Uterine smooth muscle cell (primary cell): ENCODE results near the gene ADRA2B. TPM values are rescaled to one million over a fixed set of nuclear protein-coding genes. Genes with fewer than 3 reads are reported as not detected.

Experiments used
- total RNA-seq: library from RNA; depleted of rRNA; stranded (reverse); fragments of >200 nt; gene quantifications from 2 replicates; pipeline ENCODE4 v1.2.3, GENCODE V29; 2014

ADRA2B gene
- total RNA-seq: under 0.01 TPM in 1 of 2 replicates, not detected in the other

GRCh38 chr2:96116424-96116878 is at the start of gene ADRA2B:
Gene ADRA2B (minus strand): TSS chr2:96116571. CDS start chr2:96116149, 422 bp downstream.

GRCh38 chr2:96145036-96145847 is 28.9 kb upstream of the ADRA2B start, which contains the start of gene DUSP2:
Gene DUSP2 (minus strand): TSS chr2:96145440. CDS start chr2:96145354, 86 bp downstream.

GRCh38 chr2:96138179-96139145 is 22.1 kb upstream of the ADRA2B start, which contains the start of gene ASTL:
Gene ASTL (minus strand): TSS chr2:96138502. CDS start chr2:96138436, 66 bp downstream.

Other genes with a start within 250 kb of the ADRA2B start
- gene ANKRD36C, start 124.7 kb downstream of the ADRA2B start, total RNA-seq: 64.6 and 74.1 TPM in 2 replicates
- gene GPAT2, start 81.7 kb downstream of the ADRA2B start, total RNA-seq: 8.1 and 13.7 TPM in 2 replicates
- not detected in 2 replicates for gene ASTL, start 21.9 kb upstream of the ADRA2B start, total RNA-seq
- gene DUSP2, start 28.9 kb upstream of the ADRA2B start, total RNA-seq: 1.7 and 2.3 TPM in 2 replicates
- gene STARD7, start 92.3 kb upstream of the ADRA2B start, total RNA-seq: 119 and 160 TPM in 2 replicates
- 11.8 and 16.7 TPM in 2 replicates for gene TMEM127, start 149.4 kb upstream of the ADRA2B start, total RNA-seq
- 82.6 and 87.7 TPM in 2 replicates for gene CIAO1, start 149.7 kb upstream of the ADRA2B start, total RNA-seq
- gene SNRNP200, start 189.0 kb upstream of the ADRA2B start, total RNA-seq: 49.4 and 65.4 TPM in 2 replicates
- gene ITPRIPL1, start 208.7 kb upstream of the ADRA2B start, total RNA-seq: 5.1 and 5.9 TPM in 2 replicates
- 8.4 and 45.2 TPM in 2 replicates for gene NCAPH, start 219.2 kb upstream of the ADRA2B start, total RNA-seq